Measurements from ENCODE around the gene GALNT18.

GALNT18 gene

DNA sequence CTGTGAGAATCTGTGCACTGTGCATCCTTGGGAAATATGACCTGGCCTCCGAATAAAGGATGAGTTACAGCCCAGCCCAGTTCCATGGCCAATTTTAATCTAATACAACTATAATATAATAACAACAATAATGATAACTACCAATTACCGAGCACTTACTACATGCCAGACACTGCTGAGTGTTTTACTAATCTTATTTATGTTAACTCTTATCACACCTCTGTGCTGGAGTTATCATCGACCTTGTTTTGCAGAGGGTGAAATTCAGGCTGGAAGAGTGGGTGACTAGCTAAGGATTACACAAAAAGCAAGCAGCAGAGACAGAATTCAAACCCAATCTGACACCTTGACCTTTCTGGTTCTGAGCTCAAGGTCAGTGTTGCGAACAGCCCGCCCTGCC is 83.9 kb downstream of the GALNT18 start:
- FAIRE-seq = no peak

DNA sequence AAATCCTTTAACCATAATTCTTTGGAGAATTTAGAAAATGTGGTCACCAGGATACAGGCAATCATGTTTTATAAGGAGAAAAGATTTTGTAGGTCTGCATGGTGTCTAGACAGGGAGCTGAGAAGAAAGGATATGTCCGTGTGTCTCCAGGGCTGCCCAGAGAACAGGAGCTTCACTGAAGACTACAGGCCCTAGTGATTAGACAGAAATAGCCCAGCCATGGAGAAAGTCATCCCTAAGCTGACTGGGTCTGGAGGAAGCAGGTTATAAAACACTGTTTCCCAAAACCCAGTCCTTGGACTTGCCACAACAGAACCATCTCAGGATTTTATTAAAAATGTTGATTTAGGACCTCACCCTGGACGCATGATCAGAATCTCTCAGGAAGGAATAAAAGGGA is 84.4 kb downstream of the GALNT18 start:
- no peak for DNase-seq (ENCODE audit: extremely low spot score, insufficient read length, low read depth)
- FAIRE-seq = no peak

More for the DNA sequence above, 83.9 kb downstream of the GALNT18 start:
- DNase-seq (ENCODE audit: extremely low spot score, insufficient read length, low read depth) = no peak

- no peak for DNase-seq (ENCODE audit: extremely low spot score, insufficient read length, low read depth)
- FAIRE-seq = no peak
These were observed 85.2 kb downstream of the GALNT18 start for GRCh38 chr11:11536650-11537049.

DNA sequence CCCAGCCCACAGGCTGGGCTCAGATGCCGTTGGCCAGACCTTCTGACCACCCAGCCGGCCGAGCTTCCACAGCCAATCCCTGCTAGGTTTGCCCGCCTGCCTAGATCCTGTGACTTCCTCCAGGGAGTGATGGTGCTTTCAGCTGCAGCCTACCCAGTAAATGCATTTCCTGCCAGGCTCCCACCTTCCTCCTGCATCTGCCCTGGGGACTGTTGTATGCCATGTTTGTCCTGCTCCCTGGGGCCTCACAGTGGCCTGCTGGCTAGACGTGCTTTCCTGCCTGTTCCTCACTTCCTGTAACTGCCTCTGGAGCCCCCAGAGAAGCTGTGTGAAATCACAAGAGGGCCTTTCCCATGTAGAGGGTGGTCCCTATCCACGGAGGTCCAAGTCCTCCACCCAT is 86.2 kb downstream of the GALNT18 start:
- no peak for FAIRE-seq
- no peak for DNase-seq (ENCODE audit: extremely low spot score, insufficient read length, low read depth)

DNA sequence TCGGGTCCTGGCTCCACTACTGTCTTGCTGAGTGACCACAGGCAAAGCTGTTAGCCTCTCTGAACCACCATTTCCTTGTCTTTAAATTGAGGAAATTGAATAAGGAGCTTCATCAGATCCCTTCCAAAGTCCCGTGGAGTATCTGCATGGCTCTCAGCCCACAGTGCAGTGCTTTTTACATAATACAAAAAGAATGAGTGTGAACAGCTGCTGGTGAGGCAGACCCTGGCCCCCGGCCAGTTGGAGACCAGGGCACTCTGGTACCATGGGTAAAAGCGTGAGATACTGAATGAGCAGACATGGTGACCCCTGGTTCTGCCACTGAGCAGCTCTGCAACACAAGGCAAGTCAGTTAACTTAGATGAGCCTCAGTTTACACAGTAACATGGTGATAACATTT is 86.8 kb downstream of the GALNT18 start:
- DNase-seq (ENCODE audit: extremely low spot score, insufficient read length, low read depth) = no peak
- no peak for FAIRE-seq

- no peak for DNase-seq (ENCODE audit: extremely low spot score, insufficient read length, low read depth)
- FAIRE-seq = no peak
These were observed 88.1 kb downstream of the GALNT18 start for GRCh38 chr11:11533751-11534150.

DNA sequence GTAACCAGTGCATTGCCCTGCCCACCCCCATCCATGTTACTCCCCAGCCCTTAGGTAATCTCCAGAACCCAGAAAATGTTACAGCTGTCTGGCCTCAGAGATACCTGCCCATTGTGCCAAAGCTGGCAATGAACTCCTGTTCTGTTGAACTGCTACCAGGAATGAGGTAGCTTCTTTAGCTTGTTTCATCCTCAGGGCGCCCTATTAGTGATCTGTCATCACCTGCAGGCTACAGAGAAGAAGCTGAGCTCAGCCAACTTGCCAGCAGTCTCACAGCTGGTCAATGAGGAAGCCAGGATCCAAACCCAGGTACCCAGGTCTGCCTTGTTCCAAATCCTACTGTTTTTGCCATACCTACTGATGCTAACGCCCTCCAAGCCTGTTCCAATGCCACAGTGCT is 88.7 kb downstream of the GALNT18 start:
- FAIRE-seq (no peak), DNase-seq (ENCODE audit: extremely low spot score, insufficient read length, low read depth) (no peak)

DNA sequence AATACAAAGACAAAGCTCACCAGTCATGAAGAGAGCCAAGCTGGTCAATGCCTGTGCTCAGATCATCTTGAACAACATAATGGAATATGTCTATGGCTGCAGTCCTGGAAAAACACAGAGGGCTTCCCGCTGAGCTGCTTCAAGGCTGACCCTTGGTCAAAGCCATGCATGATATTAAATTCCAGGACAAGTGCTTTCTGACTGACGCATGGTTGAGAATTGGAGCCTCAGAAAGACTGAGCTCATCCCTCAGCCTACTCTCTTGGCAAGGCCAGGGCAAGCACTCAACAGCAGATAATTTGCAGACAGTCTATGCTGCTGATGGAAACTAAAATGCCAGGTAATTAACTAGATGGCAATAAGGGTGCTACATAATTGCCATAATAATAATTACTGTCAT is 89.2 kb downstream of the GALNT18 start:
- FAIRE-seq = no peak
- DNase-seq (ENCODE audit: extremely low spot score, insufficient read length, low read depth) = no peak

DNA sequence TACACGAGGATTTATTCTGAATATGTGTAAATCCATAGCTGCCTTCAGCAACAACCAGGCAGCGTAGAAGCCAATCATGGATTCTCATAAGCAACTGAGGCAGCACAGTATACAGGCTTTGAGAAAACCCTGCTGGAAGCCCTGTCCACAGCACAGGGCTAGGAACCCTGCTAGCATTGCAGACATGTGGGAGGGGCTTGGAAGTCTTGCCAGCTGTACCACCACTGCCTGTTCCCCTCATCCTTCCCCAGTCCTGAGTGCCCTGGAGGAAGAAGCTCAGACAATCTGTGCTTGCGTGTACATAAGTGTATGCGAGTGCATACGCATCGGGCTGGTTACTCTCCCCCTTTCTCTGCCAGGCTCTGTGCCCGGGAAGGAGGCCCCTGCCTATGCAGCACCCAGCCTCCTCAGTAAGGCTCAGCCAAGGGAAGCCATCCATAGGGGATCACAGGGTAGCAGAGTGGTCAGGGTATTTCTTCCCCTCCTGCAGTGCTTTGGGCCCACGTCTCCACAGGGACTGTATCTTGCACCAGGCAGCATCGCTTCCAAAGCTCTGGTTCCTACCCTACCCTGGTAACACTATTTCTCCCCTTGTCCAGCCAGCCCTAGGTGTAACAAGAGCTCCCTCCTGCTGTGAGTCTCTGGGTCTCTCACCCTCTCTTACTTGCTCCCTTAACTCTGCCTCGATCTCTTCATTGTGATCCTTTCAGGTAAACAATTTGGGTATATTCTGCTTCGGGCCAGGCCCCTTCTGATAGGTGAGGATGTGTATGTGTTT is 90.5 kb downstream of the GALNT18 start:
- FAIRE-seq (no peak), DNase-seq (ENCODE audit: extremely low spot score, insufficient read length, low read depth) (no peak)

GRCh38 chr11:11528986-11529385 is 92.8 kb downstream of the GALNT18 start:
- FAIRE-seq (no peak), DNase-seq (ENCODE audit: extremely low spot score, insufficient read length, low read depth) (no peak)

DNA sequence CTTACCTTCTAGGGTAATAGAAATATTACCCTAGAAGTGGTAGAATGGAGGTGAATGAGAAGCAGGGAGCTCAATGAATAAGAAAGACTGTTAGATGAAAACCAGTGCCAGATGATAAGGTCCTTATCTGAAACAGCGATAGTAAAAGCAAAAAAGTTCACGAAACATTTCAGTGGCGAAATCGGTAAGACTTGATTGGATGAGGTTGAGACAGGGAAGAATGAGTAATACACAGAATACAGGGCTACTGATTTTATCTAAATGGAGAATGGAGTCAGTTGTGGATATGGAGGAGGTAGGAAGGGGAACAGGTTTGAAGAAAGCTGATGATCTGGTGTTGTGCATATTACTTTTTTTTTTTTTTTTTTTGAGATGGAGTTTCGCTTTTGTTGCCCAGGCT is 96.5 kb downstream of the GALNT18 start:
- FAIRE-seq = no peak
- DNase-seq (ENCODE audit: extremely low spot score, insufficient read length, low read depth) = no peak

- no peak for FAIRE-seq
These were observed 97.3 kb downstream of the GALNT18 start for GRCh38 chr11:11524436-11525061.

GRCh38 chr11:11522591-11522990 is 99.2 kb downstream of the GALNT18 start:
- FAIRE-seq = no peak
- DNase-seq (ENCODE audit: extremely low spot score, insufficient read length, low read depth) = no peak

More at GRCh38 chr11:11524436-11525061, 97.3 kb downstream of the GALNT18 start:
- no peak for DNase-seq (ENCODE audit: extremely low spot score, insufficient read length, low read depth)

- FAIRE-seq (no peak), DNase-seq (ENCODE audit: extremely low spot score, insufficient read length, low read depth) (no peak)
These were observed 100.4 kb downstream of the GALNT18 start for GRCh38 chr11:11521306-11522002.

DNA sequence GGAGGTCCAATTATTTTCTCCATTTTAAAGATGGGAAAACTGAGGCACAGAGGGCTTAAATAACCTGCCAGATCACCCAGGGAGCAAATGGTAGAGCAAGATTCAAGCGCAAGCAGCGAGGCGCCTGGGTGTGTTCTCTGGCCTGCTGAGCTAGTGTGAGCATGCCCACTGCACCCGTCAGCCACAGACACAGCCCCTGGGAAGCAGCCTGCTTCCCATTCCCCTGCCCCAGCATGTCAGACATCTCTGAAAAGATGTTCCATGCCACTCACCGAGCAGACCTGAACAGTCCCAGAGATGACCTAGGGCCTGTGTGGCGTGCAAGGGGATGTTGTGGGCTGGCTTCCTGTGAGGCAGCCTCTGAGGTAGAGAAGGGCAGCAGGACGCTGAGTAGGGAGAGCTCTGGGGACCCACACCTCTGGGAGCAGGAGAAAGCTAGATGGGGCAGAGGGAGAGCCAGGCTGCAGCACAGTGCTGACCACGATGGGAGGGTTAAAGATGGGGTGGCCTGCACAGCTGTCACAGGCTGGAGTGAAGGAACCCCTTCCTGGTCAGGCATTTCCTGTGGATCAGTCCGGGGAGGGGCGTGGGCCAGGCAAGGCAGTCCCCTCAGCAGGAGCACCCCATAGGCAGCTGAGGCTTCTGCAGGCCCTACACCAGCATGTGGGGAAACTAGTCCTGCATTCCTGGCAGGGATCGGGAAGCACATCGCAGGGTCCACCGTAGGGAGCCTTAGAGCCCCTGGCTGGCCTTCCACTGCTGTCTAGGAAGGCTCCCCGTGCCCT is 101.4 kb downstream of the GALNT18 start:
- FAIRE-seq = no peak
- no peak for DNase-seq (ENCODE audit: extremely low spot score, insufficient read length, low read depth)

DNA sequence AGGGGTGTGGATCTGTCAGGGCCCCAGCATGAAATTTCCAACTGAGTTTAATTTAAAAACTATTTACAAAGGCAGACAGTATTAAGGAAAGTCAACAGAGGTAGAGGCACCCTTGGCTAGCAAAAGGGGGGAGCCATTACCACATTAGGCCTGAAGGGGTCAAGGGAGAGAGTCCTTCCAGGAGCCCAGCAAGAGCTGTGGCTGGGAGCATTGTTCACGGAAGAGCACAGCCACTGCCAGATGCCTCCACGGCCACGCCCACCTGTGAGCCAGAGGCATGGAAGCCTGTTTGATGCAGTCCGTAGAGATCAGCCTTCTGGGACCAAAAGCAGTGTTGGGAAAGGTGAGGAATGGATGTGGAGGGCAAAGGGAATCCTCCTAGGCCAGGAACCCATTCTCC is 102.6 kb downstream of the GALNT18 start:
- FAIRE-seq (no peak), DNase-seq (ENCODE audit: extremely low spot score, insufficient read length, low read depth) (no peak)

GRCh38 chr11:11514246-11514645 is 107.6 kb downstream of the GALNT18 start:
- FAIRE-seq = no peak

GRCh38 chr11:11513422-11513821 is 108.4 kb downstream of the GALNT18 start:
- DNase-seq (ENCODE audit: extremely low spot score, insufficient read length, low read depth) = no peak
- FAIRE-seq = no peak

More at GRCh38 chr11:11514246-11514645, 107.6 kb downstream of the GALNT18 start:
- DNase-seq (ENCODE audit: extremely low spot score, insufficient read length, low read depth) = no peak

- FAIRE-seq = no peak
- DNase-seq (ENCODE audit: extremely low spot score, insufficient read length, low read depth) = no peak
These were observed 108.9 kb downstream of the GALNT18 start for GRCh38 chr11:11512929-11513328.

DNA sequence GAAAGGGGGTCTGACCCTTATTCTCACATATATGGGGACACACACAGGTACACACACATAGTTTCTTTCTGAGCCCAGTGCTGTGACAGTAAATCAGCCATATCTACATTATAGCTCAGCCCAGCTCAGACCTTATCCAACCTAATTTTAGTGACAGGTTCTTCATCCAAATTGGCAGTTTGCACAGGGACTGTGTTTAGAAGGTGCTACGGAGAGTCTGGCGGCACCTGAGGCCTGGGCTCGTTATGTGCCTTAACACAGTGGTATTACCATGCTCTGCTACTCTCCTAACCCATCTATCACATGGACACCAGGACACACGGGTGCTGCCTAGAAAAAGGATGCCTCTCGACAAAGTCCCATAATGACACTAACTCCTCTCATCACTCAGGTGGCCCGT is 109.3 kb downstream of the GALNT18 start:
- DNase-seq (ENCODE audit: extremely low spot score, insufficient read length, low read depth) = no peak
- FAIRE-seq = no peak

All from GM18507 (cell line).